ENCODE data around the gene ATF7IP2. TPM values are rescaled to one million over a fixed set of nuclear protein-coding genes. Genes with fewer than 3 reads are reported as not detected.

Gene ATF7IP2
- total and polyA plus RNA-seq, 9 of the 15 experiments (the other 6 are each of a cell fraction or from before 2014, with no cell fraction given), result 131 to 515 (median 196) TPM

- H3K79me2 ChIP-seq (ENCODE audit: control insufficient read depth, insufficient read depth, low read length), result peaks cover 29% of the 10 kb centered on the region
- ChIA-PET CTCF (ENCODE audit: low intra/inter-chr PET ratio) (no interaction called here), POLR2A (no interaction called here)
- no peak overlapping the region for H3K4me3 ChIP-seq
- TF ChIP-seq HMBOX1 (IDR thresholded peaks at IDR 0.05), result peak; percentile 51; the same call in 1 of the 2 replicates
- no peak for TF ChIP-seq PRMT5 (CRISPR knock-in tag; IDR thresholded peaks at IDR 0.05)
- TF ChIP-seq TRIM24 (IDR thresholded peaks at IDR 0.05), result peak; percentile 38 to 63; a peak in 2 of 4 replicates
- peak; percentile 55 for TF ChIP-seq ARID1B (IDR thresholded peaks at IDR 0.05)
- TF ChIP-seq CCNT2 (IDR thresholded peaks at IDR 0.05; ENCODE audit: borderline replicate concordance, extremely low read depth, insufficient read length, low read depth, low read length), result no peak
- peak; percentile 31 for TF ChIP-seq RFX1 (IDR thresholded peaks at IDR 0.05)
- 0 out of 2 replicates have a peak, but pooled peaks have one; percentile 22 for TF ChIP-seq SMARCA4 (IDR thresholded peaks at IDR 0.05)
- TF ChIP-seq ZNF124 (CRISPR knock-in tag; IDR thresholded peaks at IDR 0.05), result no peak
- peak; percentile 80 for TF ChIP-seq EGR1 (conservative IDR thresholded peaks at IDR 0.05)
- peak; percentile 71 for TF ChIP-seq CBFA2T3 (IDR thresholded peaks at IDR 0.05)
- no peak for TF ChIP-seq HNRNPUL1 (IDR thresholded peaks at IDR 0.05; ENCODE audit: low read length)
- TF ChIP-seq TEAD4 (IDR thresholded peaks at IDR 0.05; ENCODE audit: low read length), result 0 out of 2 replicates have a peak, but pooled peaks have one; percentile 36
- no peak for TF ChIP-seq TEAD4 (CRISPR knock-in tag; IDR thresholded peaks at IDR 0.05; ENCODE audit: borderline replicate concordance)
- TF ChIP-seq TCF3 (CRISPR knock-in tag; IDR thresholded peaks at IDR 0.05), result peak; percentile 46; the same call in 1 of the 2 replicates
- peak; percentile 31 for TF ChIP-seq CBFA2T2 (conservative IDR thresholded peaks at IDR 0.05)
- TF ChIP-seq TAL1 (IDR thresholded peaks at IDR 0.05), result peak; percentile 29; the same call in 1 of the 2 replicates
- TF ChIP-seq DPF2 (IDR thresholded peaks at IDR 0.05), result peak; percentile 33; the same call in 1 of the 2 replicates
- H3K27me3 ChIP-seq (ENCODE audit: control insufficient read depth in 2 of 2, insufficient read depth in 2 of 2, low read length in 2 of 2), result no peaks in the 10 kb centered on the region
- H3K9me3 ChIP-seq (replicated peaks; ENCODE audit: control insufficient read depth, insufficient read depth, low read depth, low read length), result peaks cover 8% of the 10 kb centered on the region
- H3K4me1 ChIP-seq (replicated peaks in 1 of 2; ENCODE audit: control insufficient read depth in 2 of 2, insufficient read depth in 2 of 2, low read length in 2 of 2), result peaks cover 10 to 13% of the 10 kb centered on the region in 2 experiments; a peak in 4 of 5 replicates
- in situ Hi-C loops (cut with MboI), result no loop called here
- no peak overlapping the region for H3K9ac ChIP-seq (ENCODE audit: insufficient read depth in 1 of 2, low read depth in 2 of 2, low read length in 2 of 2)
- no peak for FAIRE-seq
- no peak for ATAC-seq
- H3K36me3 ChIP-seq (ENCODE audit: control insufficient read depth, insufficient read depth, low read length), result peaks cover 15% of the 10 kb centered on the region
- H2AFZ ChIP-seq (ENCODE audit: low read depth, low read length), result no peak overlapping the region
- no peaks in the 10 kb centered on the region for H3K9me1 ChIP-seq (ENCODE audit: control insufficient read depth, insufficient read depth, low read length)
- WGBS (ENCODE audit: insufficient coverage, low coverage, missing lambda C conversion rate), result 65% methylated on average over 2 of the region's 3 CpGs
- intact Hi-C loops (cut with micrococcal nuclease), result no loop called here
- H4K20me1 ChIP-seq (replicated peaks; ENCODE audit: control insufficient read depth, insufficient read depth, low read length), result peaks cover 4% of the 10 kb centered on the region; the same call in 1 of the 2 replicates
- no TSS peak for BruUV-seq (replicated peaks)
- no peak overlapping the region for H3K4me2 ChIP-seq (ENCODE audit: insufficient read depth, low read length)
- DNase-seq (ENCODE audit: extremely low read depth in 1 of 4, low spot score in 3 of 4), result no peak
- no peak overlapping the region for H3K27ac ChIP-seq (ENCODE audit: extremely low read depth, low read depth, low read length)
Observed at GRCh38 chr16:10383626-10384025, 2.2 kb upstream of the ATF7IP2 start.
